Suprapubic skin (tissue), 4 donors: ENCODE measurements around the gene NPAS3. TPM values are rescaled to one million over a fixed set of nuclear protein-coding genes. Genes with fewer than 3 reads are reported as not detected.

ENCODE experiments used
- DNase-seq, 2 donors: peaks; one replicate each; pipeline ENCODE4 v3.0.0-alpha.2; 2019; ENCODE audit warnings: low spot score in 2 of 2
- H3K27ac ChIP-seq: fragments of 200-600 bp; sonication (generic); one replicate; pipeline ENCODE4 v1.5.1; 2019
- H3K27me3 ChIP-seq: fragments of 200-600 bp; sonication (generic); one replicate; pipeline ENCODE4 v1.5.1; 2019
- H3K36me3 ChIP-seq: fragments of 200-600 bp; sonication (generic); one replicate; pipeline ENCODE4 v1.5.1; 2019
- H3K4me1 ChIP-seq: fragments of 200-600 bp; sonication (generic); one replicate; pipeline ENCODE4 v1.5.1; 2019
- H3K4me3 ChIP-seq: fragments of 200-600 bp; sonication (generic); one replicate; pipeline ENCODE4 v1.5.1; 2019; ENCODE audit warnings: mild to moderate bottlenecking
- H3K9me3 ChIP-seq: fragments of 200-600 bp; sonication (generic); one replicate; pipeline ENCODE4 v1.5.1; 2019
- EP300 ChIP-seq: sonication (generic); formaldehyde crosslinking; IDR thresholded peaks from one replicate; pipeline ENCODE4 v1.6.1; 2017; ENCODE audit warnings: antibody characterized with exemption
- POLR2A ChIP-seq, 2 donors: fragments of 450-650 bp; IDR thresholded peaks; one replicate each; pipeline ENCODE4 v1.6.1; 2017; ENCODE audit warnings: antibody characterized with exemption in 2 of 2, mild to moderate bottlenecking in 2 of 2, moderate library complexity in 2 of 2
- POLR2AphosphoS5 ChIP-seq, 3 donors: sonication (generic); formaldehyde crosslinking; IDR thresholded peaks; one replicate each; pipeline ENCODE4 v1.6.1; 2017; ENCODE audit warnings: antibody characterized with exemption in 3 of 3
- WGBS: methylation state at CpG from one replicate; pipeline ENCODE4 v1.1.5; 2018; 5-methylcytosine and 5-hydroxymethylcytosine counted together
- total RNA-seq, 4 donors: library from RNA; depleted of rRNA; stranded (reverse); fragments of >200 nt; gene quantifications; one replicate each; pipeline ENCODE4 v1.1.0, GENCODE V29; 2016
- TF ChIP-seq, protein P1 (sequence below), 2 donors: fragments of 200-600 bp in 1 of 2; fragments of 450-650 bp in 1 of 2; sonication (generic) in 1 of 2; IDR thresholded peaks; one replicate each; pipeline ENCODE4 v1.5.1; 2016 to 2019; ENCODE audit warnings: antibody characterized with exemption in 2 of 2, mild to moderate bottlenecking in 1 of 2, moderate library complexity in 1 of 2

NPAS3 gene
- total RNA-seq, 4 donors from 2014 or later = 0.17 to 0.45 (median 0.29) TPM; not detected in 1

DNA sequence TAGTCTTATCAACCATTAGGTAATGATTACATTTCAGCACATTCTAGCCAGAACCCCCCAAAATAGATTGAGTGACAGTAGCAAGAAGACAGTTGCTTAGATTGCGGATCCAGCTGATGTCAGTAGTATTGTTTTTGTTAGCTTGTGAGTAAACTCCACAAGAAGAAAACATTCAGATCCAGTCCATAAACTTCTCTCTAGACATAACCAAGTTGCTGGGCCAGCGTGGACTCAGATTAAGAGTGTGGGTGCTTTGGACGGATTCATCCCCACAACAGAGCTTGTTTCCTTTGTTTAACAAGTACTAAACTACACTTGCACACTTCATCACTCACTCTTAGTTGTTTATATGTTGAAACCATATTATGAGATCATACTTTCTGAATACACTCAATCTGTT is 293.4 kb downstream of the NPAS3 start:
- Histone ChIP-seq H3K36me3 (no peaks in the 10 kb centered on the region), H3K4me1 (no peaks in the 10 kb centered on the region), H3K9me3 (no peaks in the 10 kb centered on the region), H3K27ac (no peak overlapping the region), H3K4me3 (no peak overlapping the region), H3K27me3 (no peaks in the 10 kb centered on the region)
- 96% methylated on average over 3 of the region's 3 CpGs for WGBS
- TF ChIP-seq, protein P1, sequence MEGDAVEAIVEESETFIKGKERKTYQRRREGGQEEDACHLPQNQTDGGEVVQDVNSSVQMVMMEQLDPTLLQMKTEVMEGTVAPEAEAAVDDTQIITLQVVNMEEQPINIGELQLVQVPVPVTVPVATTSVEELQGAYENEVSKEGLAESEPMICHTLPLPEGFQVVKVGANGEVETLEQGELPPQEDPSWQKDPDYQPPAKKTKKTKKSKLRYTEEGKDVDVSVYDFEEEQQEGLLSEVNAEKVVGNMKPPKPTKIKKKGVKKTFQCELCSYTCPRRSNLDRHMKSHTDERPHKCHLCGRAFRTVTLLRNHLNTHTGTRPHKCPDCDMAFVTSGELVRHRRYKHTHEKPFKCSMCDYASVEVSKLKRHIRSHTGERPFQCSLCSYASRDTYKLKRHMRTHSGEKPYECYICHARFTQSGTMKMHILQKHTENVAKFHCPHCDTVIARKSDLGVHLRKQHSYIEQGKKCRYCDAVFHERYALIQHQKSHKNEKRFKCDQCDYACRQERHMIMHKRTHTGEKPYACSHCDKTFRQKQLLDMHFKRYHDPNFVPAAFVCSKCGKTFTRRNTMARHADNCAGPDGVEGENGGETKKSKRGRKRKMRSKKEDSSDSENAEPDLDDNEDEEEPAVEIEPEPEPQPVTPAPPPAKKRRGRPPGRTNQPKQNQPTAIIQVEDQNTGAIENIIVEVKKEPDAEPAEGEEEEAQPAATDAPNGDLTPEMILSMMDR (IDR thresholded peaks at IDR 0.05) = no peak
- TF ChIP-seq POLR2A (IDR thresholded peaks at IDR 0.05) = no peak
- no peak for TF ChIP-seq POLR2AphosphoS5 (IDR thresholded peaks at IDR 0.05)
- TF ChIP-seq EP300 = no peak
- DNase-seq = no peak

DNA sequence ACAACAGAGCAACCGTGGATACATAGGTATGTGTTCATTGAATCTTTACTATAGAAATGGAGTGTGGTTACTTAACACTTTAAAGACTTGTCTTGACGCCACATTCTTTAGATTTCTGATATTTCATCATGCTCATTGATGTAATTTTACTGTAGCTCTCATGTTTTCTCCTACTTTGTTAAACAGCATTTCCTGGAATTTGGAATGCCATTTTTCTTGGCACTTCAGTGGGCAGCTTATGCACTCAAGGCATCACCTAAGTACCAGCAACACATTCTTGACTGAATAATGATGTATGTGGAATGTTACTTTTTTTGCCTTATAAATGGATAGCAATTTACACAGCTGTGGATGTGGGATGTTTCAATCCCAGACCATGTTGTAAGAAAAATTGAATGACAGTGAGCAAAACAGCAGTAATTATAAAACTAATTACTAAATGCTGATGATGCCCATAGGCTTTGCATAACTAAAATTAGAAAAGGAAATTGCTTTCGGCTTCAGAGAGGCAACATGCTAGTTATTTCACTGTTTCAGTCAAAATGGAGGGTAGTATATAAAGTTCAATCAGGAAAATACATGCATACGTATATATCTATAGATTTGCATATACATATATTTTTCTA is 298.5 kb downstream of the NPAS3 start:
- 62% methylated on average over 4 of the region's 4 CpGs for WGBS
- Histone ChIP-seq H3K4me1 (no peaks in the 10 kb centered on the region), H3K36me3 (no peaks in the 10 kb centered on the region)

DNA sequence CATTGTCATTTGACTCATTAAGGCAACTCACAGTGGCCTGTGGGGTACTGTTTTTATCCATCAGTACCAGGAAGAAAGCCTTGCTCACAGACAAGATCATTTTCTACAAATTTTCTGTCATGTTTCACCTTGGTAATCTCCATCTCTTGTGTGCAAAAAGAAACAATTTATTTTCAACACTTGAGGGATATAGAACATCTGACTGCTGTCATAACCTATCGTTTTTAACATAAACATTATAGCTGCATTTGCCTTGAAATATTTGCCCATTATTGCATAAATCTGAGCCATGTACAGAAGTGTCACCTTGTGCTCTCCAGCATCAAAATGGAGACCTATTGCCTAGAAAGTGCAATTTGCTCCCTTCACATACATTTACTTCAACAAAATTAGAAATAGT is 300.8 kb downstream of the NPAS3 start:
- H3K27me3 ChIP-seq = no peaks in the 10 kb centered on the region
- H3K4me1 ChIP-seq = no peaks in the 10 kb centered on the region
- 83% methylated on average over 1 of the region's 1 CpG for WGBS
- no peak for DNase-seq
- TF ChIP-seq EP300 (no peak), POLR2A (IDR thresholded peaks at IDR 0.05) (no peak), POLR2AphosphoS5 (IDR thresholded peaks at IDR 0.05) (no peak)
- TF ChIP-seq, protein P1 (IDR thresholded peaks at IDR 0.05) = no peak
- no peak overlapping the region for H3K4me3 ChIP-seq
- no peaks in the 10 kb centered on the region for H3K9me3 ChIP-seq
- no peak overlapping the region for H3K27ac ChIP-seq
- H3K36me3 ChIP-seq = no peaks in the 10 kb centered on the region

More for the DNA sequence above, 298.5 kb downstream of the NPAS3 start:
- Histone ChIP-seq H3K27ac (no peak overlapping the region), H3K27me3 (no peaks in the 10 kb centered on the region), H3K4me3 (no peak overlapping the region), H3K9me3 (no peaks in the 10 kb centered on the region)
- no peak for TF ChIP-seq POLR2A (IDR thresholded peaks at IDR 0.05)
- TF ChIP-seq POLR2AphosphoS5 (IDR thresholded peaks at IDR 0.05) = no peak
- no peak for DNase-seq

DNA sequence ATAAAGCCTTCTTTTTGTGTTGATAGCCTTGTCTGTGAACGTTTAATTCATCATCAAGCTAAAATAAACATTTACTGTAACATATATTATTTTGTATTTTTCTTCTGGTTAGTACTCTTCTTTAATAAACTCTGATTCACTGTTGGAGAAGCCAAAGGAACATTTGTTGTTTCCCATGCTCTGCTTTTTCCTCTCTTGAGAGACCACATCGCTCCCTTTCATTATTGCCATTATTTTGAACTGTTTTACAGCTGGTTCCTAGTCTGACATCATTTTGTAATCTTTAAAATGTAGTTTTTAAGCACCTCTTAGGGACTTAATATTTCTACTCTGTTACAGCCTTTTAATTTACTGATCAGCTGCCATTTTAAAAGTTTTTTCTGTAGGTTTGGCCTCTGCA is 301.8 kb downstream of the NPAS3 start:
- H3K27me3 ChIP-seq = no peaks in the 10 kb centered on the region
- no peak overlapping the region for H3K4me3 ChIP-seq
- H3K36me3 ChIP-seq = no peaks in the 10 kb centered on the region
- no peak overlapping the region for H3K27ac ChIP-seq
- no peaks in the 10 kb centered on the region for H3K4me1 ChIP-seq
- no peak for DNase-seq
- H3K9me3 ChIP-seq = no peaks in the 10 kb centered on the region
- WGBS = 72% methylated on average over 2 of the region's 2 CpGs
- TF ChIP-seq EP300 = no peak
- TF ChIP-seq, protein P1 (IDR thresholded peaks at IDR 0.05) = no peak
- no peak for TF ChIP-seq POLR2A (IDR thresholded peaks at IDR 0.05)
- no peak for TF ChIP-seq POLR2AphosphoS5 (IDR thresholded peaks at IDR 0.05)

DNA sequence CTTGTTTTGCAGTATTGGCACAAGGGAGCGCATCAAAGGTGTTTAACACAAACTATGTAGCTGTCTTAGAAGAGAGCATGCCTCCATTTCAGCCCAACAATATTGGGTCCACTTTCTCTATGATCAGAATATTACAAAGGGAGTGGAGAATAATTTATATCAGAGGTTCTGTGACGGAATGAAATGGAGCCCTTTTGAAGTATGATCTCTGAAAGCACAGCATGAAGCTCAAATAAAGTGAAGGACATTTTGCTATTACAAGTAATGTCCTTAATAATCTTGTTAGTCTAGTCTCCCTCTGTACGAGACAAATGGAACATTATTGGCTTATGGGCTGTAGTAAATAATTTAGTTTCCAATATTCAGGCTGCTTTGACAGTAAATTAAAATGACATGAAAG is 302.7 kb downstream of the NPAS3 start:
- 85% methylated on average over 3 of the region's 3 CpGs for WGBS
- TF ChIP-seq EP300 = no peak
- TF ChIP-seq POLR2AphosphoS5 (IDR thresholded peaks at IDR 0.05) = no peak
- TF ChIP-seq, protein P1 (IDR thresholded peaks at IDR 0.05) = no peak
- no peak for TF ChIP-seq POLR2A (IDR thresholded peaks at IDR 0.05)

More for the DNA sequence above, 302.7 kb downstream of the NPAS3 start:
- no peaks in the 10 kb centered on the region for H3K4me1 ChIP-seq
- H3K27ac ChIP-seq = no peak overlapping the region
- no peak for DNase-seq
- H3K27me3 ChIP-seq = no peaks in the 10 kb centered on the region
- H3K4me3 ChIP-seq = no peak overlapping the region
- H3K9me3 ChIP-seq = no peaks in the 10 kb centered on the region
- H3K36me3 ChIP-seq = no peaks in the 10 kb centered on the region
